ENCODE measurements around the gene RPAIN.

The RPAIN gene, protein sequence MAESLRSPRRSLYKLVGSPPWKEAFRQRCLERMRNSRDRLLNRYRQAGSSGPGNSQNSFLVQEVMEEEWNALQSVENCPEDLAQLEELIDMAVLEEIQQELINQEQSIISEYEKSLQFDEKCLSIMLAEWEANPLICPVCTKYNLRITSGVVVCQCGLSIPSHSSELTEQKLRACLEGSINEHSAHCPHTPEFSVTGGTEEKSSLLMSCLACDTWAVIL

DNA sequence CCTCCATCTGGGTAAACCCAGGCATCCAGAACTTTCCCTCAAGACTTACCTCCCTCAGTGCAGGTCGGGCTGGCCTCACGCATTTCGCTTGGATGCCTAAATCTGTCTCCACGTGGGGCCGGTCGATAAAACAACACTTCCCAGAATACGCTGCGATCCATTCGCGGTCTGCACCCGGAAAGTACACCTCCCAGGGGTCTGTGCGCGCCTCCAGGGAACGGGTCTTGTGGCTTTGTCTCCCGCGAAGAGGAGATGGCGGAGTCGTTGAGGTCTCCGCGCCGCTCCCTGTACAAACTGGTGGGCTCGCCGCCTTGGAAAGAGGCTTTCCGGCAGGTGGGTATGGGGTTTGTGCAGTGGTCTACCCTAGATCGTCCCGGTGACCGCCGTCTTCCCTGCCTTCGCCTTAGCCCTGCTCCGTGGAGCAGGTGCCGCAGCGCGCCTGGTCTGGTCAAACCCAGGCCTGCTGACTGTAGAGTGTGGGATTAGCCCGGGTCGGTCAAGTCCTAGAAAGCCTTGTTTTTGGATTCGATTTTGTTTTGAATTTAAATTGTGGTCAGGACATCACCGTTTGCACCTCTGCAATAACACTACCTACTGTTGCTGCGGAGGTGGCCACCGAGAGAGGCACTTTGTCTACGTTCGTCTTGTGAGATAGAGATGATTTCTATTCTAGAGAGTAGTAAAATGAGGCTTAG is at the start of gene RPAIN:
Gene RPAIN (plus strand): TSS at position 224 of the 695 bp plus-strand sequence. CDS start 29 bp downstream, at position 253.
- POLR2A ChIA-PET, result interaction anchor here (1.0 kb wide), 1 partner anchor 15 kb away, joined by 4 read pairs; no protein-coding TSS in a partner anchor
- peak; percentile 89 for DNase-seq (ENCODE audit: extremely low spot score)
- no peak for TF ChIP-seq CTCF (IDR thresholded peaks at IDR 0.05; ENCODE audit: control extremely low read depth, extremely low read depth, low read depth, missing control alignments)
- CTCF ChIA-PET, result interaction anchor here (1.1 kb wide), 2 partner anchors 14 to 19 kb away, joined by 6 to 10 read pairs; partner anchors contain the start of gene C1QBP

DNA sequence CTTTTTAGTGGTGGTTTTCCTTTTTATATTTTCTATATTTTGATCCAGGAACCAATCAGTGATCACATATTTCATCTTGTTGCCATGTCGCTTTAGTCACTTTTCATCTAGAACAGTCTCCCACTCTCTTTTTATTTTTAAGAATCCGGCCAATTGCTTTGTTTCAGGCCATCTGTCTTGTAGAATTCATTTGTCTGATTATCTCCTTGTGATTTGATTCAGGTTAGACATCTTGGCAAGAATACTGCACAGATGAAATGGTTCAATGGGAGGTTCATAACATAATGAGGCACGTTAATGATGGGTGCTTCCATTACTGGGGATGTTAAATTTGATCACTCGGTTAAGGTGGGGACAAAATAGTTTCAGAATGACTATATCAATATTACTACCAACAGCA is 49.6 kb upstream of the RPAIN start:
- POLR2A ChIA-PET, result no interaction called here
- no peak for DNase-seq (ENCODE audit: extremely low spot score)
- TF ChIP-seq CTCF (IDR thresholded peaks at IDR 0.05; ENCODE audit: control extremely low read depth, extremely low read depth, low read depth, missing control alignments), result no peak
- CTCF ChIA-PET, result interaction anchor here (0.6 to 1.4 kb wide), 2 partner anchors 15 to 21 kb away, joined by 3 read pairs; no protein-coding TSS in a partner anchor

DNA sequence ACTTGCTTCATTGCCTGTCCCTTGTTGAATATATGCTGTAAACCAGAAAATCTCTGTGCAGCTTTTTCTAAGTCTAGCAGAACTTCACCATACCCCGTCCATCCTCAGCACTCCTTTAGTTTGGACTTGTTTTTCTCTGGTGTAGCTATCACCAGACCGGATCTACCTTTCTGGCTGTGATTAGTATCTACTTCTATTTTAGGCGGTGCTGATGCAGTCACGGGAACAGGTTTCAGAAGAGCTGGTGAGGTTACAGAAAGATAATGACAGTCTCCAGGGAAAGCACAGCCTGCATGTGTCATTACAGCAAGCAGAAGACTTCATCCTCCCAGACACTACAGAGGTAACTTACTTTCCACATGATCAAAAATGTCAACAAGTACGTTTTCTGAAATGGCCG is 46.9 kb upstream of the RPAIN start:
- ChIA-PET POLR2A (interaction anchor here (1.0 kb wide), 1 partner anchor 66 kb away, joined by 3 read pairs; the partner anchor contains the start of gene C1QBP), CTCF (interaction anchor here (1.5 to 2.1 kb wide), 3 partner anchors 12 to 30 kb away, joined by 3 to 8 read pairs (median 7); no protein-coding TSS in a partner anchor)
- no peak for TF ChIP-seq CTCF (IDR thresholded peaks at IDR 0.05; ENCODE audit: control extremely low read depth, extremely low read depth, low read depth, missing control alignments)
- peak; percentile 22 for DNase-seq (ENCODE audit: extremely low spot score)

GRCh38 chr17:5378566-5379207 is 41.3 kb upstream of the RPAIN start:
- no peak for TF ChIP-seq CTCF (IDR thresholded peaks at IDR 0.05; ENCODE audit: control extremely low read depth, extremely low read depth, low read depth, missing control alignments)

GRCh38 chr17:5379351-5380107 is 40.5 kb upstream of the RPAIN start:
- ChIA-PET CTCF (interaction anchor here (1.2 to 2.6 kb wide), 2 partner anchors 7 to 11 kb away, joined by 4 to 11 read pairs; no protein-coding TSS in a partner anchor), POLR2A (no interaction called here)
- no peak for DNase-seq (ENCODE audit: extremely low spot score)
- TF ChIP-seq CTCF (IDR thresholded peaks at IDR 0.05; ENCODE audit: control extremely low read depth, extremely low read depth, low read depth, missing control alignments), result no peak

More at GRCh38 chr17:5378566-5379207, 41.3 kb upstream of the RPAIN start:
- DNase-seq (ENCODE audit: extremely low spot score), result no peak
- CTCF ChIA-PET, result interaction anchor here (0.8 kb wide), 1 partner anchor 17 kb away, joined by 3 read pairs; no protein-coding TSS in a partner anchor
- POLR2A ChIA-PET, result no interaction called here

Measured in GM10248 (cell line).